NCI-H82 treated with DMSO at 0.1 percent for 48 hours (cell line): ENCODE results near the gene FGF18.

ENCODE experiments used
- DNase-seq: peaks from one replicate; lab custom pipeline; 2025; ENCODE audit not compliant: unreplicated experiment; lab: John Stamatoyannopoulos, UW

FGF18 gene

DNA sequence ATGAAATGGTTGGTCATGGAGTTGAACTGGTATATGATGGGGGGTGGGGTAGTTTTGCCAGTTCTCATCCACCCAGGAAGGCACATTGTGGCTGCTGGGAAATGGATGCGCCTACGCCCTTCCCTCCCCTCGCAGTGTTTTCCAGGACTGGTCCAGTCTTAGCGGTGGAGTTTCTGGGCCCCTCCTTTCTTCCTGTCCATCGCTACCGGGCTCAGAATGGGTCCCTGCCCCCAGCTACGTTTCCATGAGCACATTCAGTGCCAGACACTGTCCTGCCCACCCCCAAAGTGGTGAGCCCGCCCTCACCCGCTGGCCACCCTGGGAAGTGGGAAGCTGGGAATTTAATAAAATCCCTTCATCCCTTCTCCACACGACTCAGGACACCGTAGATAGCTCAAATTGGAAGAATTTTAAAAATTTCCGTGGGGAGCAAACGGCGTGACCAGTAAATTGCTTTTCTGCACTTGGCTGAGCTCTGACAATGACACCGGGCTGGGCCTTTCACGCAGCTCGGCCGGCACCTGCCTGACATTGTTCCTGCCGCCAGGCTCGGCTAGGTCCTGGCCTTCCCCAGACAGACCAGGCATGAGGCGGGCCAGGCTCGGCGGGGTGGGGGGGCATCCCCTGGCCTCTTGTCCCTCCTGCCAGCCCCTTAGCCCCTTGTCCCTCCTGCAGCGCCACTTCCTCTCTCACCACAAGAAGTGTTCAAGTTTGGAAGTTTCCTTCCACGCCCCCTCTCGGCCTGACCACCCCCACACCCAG, 3.6 kb downstream of the FGF18 start:
- no peak for DNase-seq

DNA sequence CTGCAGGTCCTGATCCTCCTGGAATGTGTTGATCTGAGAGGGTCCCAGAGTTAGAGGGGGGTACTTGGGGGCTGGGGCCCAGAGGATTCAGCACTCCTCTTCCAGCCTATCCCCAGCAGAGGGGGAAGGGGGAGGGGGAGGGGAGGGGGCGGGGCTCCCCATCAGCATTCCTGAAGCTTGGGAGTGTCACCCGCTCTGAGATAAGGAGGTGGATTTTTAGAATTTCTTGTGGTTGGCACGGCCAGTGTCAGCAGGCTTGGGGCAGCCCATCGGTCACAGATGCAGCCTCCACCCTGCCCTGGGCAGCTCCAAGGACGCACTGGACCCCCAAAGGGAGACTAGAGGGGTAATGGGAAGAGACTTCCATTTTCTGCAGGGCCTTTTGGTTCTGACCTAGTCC, 5.3 kb downstream of the FGF18 start:
- no peak for DNase-seq

DNA sequence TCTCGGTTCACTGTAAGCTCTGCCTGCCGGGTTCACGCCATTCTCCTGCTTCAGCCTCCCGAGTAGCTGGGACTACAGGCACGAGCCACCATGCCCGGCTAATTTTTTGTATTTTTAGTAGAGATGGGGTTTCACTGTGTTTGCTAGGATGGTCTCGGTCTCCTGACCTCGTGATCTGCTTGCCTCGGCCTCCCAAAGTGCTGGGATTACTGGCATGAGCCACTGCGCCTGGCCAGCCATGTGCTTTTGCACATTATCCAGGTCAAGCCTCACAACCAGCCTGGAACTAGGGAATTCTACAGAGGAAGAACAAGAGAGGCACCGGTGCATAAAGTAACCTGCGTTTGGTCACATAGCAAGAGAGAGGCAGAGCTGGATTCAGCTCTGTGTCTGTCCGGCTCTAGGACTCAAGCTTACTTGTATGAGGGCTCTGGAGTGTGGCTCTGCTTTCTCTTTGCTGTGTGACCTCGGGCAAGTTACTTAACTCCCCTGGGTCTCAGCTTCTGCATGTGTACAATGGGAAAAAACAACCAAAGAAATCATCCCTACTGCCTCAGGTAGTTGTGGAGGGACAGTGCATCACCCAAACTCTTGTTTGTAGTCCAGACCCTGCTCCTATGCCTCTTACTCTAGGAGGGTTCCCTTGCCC, 6.3 kb downstream of the FGF18 start:
- DNase-seq: no peak

DNA sequence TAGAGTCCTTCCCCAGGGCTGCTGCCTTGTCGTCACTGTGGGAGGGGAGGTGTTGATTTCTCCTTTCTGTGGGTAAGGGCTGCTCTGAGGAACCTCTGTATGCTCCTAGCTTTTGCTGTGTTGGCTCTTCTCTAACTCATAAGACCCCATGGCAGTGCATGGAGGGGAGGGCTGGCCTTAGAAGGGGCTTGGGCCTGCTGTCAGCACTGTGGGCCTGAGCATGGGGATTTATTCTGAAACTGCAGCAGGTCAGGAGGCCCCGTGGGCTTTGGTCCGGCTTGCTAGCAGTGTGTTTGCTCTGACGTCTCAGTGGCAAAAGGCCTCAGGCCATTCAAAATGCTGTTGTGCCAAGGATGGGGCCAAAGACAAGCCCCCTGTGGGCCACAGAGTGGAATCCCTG, 6.8 kb downstream of the FGF18 start:
- no peak for DNase-seq

DNA sequence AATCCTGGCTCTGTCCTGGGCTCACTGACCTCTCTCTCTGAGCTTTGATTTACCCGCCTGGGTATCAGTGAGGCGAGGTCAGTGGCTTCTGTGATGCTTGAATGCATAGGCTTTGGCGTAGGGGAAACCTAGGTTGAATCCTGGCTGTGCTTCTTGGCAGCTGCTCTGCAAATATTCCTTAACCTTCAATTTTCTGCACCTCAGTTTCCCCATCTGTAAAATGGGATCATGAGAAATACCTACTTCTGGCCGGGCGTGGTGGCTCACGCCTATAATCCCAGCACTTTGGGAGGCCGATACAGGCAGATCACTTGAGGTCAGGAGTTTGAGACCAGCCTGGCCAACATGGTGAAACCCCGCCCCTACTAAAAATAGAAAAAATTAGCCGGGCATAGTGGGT, 7.2 kb downstream of the FGF18 start:
- DNase-seq: no peak

DNA sequence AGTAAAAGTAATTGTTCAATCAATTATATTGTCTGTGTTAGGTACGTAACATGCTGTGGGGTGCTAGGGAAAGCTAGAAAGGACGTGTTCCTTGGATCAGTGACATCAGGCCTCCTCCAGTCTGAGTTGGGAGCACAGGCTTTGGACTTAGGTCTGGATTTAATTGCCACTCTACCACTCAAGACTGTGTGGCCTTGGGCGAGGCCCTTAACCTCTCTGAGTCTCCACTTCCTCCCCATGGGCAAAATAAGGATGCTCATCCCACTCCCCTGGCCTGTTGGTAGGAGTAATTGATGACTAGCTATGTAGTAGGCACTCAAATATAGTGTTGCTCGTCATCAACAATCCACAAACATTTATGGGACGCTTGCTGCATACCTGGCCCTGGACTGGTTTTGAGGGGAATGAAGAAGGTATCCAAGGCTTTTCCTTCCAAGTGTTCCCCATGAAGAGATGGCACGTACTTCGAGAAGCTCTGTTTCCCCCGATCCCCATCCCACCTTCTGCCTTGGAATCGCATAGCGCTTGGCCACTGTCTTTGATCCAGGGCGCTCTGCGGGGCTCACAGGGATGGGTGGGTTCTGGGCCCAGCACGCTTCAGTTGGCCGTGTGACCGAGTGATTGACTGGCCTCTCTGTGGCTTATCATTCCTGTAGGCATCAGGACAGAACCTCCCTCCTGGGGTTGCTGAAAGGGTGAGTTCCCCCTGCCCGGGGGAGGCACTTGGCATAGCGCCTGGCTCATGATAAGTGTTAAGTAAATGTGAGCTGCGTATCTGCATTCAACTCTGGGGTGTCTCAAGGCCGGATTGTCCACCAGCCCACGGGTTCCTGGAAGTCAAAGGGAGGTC, 8.1 kb downstream of the FGF18 start:
- no peak for DNase-seq

DNA sequence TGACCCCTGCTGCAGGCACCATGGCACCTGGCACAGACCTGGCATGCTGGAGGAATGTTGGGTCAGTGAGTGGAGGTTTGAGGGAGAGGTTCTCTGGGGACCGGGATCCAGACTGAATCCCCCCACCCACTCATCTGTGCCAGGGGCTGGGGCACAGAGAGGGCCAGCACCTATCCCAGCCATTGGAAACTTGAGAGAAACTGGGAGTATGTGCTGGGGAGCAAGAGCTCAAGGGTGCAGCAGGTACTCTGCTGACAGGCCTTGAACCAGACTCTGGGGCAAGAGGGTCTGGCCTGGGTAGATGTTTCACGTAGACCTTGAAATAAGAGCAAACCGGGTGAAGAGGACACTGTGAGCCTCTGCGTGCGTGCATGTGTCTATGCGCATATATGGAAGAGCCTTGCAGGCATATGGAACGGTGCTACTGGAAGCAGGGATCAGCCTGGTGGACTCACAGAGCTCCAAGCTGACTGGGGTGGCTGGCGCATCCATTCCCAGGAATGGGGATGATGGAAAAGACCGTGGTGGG, 8.8 kb downstream of the FGF18 start:
- no peak for DNase-seq

DNA sequence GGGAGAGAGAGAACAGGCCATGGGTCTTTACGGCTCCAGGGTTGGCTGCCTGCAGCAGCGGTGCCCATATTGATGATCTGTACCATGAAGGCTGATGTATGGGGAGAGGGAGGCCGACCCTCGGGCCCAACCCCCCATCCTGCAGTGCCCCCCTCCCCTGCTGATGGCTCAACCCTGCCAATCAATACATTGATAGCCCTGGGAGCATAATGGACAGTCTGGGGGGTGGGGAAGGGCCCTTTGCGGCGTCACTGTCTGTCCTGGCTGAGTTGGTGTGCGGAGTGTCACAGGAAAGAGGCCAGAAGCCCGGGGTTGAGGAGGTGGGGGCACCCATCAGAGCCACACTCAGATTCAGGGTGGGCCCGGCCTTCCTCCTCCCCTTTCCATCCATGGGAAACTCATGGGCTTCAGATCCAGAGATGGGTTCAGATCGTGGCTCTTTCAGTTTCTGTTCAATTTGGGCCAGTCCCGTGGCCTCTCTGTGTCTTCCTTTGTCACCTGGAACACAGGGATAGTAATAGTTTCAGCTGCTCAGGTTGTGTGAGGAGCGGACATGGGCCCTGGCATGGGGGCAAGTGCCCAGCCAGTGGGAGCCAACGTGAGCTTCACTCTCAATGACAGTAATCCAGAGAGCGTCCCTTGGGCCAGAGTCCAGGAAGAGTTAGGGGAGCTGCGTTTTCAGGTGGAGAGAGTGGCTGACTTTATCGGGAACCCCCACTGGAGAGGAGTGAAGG, 9.5 kb downstream of the FGF18 start:
- no peak for DNase-seq

DNA sequence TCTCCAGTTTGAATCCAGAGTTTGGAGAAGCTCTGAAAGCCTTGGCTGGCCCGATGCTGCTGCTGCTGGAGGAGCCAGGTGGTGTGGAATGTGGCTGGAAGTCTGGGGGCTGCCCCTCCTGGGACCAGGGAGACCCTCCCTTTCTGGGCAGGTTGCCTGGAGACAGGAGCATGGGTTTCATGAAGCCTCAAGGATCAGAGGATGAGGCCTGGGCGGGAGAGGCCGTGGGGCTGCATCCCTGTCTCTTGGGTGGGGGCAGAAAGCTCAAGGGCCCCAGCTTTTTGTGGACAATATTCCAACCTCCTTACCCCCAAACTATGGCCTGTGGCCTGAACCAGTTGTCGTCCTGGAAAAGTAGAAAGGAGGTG, 10.1 kb downstream of the FGF18 start:
- DNase-seq: no peak

DNA sequence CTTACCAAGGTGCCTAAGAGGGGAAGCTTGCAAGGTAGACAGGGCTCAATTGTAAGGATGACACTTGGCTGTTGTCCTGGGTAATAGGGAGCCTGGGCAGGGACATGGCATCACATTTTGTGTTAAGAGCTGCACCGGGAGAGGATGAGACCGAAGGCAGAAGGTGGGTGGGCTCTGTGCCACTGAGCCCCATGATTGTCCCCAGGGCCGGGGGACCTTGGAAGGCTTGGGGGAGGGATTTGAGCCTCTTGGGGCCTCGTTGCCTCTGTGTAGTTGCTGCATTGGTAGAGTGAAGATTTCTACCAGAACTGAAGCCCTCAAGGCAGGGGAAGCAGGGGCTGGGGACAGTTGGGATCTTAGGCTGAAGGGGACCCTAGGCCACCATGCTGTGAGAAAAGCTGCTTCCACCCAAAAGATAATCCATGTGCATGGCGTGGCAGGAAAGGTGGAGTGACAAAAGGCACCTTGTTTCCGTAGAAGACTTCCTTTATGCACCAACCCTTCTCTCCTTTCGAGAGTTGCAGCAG, 11.9 kb downstream of the FGF18 start:
- DNase-seq: no peak

DNA sequence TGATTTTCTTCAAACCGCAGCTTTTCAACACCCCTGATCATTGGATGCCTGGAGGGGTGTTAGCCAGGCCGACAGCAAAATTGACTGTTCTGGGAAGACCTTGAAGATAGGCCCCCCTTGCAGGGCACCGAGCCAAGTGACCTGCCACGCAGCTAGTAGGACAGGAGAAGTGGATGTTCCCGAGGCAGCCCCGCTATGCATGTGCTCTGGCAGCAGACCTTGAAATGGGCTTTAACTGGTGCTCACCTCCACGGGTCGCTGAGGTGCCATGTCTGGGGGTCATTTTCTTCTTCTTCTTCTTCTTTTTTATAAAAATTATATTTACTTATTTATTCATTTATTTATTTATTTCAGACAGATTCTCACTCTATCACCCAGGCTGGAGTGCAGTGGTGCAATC, 12.6 kb downstream of the FGF18 start:
- DNase-seq: no peak

DNA sequence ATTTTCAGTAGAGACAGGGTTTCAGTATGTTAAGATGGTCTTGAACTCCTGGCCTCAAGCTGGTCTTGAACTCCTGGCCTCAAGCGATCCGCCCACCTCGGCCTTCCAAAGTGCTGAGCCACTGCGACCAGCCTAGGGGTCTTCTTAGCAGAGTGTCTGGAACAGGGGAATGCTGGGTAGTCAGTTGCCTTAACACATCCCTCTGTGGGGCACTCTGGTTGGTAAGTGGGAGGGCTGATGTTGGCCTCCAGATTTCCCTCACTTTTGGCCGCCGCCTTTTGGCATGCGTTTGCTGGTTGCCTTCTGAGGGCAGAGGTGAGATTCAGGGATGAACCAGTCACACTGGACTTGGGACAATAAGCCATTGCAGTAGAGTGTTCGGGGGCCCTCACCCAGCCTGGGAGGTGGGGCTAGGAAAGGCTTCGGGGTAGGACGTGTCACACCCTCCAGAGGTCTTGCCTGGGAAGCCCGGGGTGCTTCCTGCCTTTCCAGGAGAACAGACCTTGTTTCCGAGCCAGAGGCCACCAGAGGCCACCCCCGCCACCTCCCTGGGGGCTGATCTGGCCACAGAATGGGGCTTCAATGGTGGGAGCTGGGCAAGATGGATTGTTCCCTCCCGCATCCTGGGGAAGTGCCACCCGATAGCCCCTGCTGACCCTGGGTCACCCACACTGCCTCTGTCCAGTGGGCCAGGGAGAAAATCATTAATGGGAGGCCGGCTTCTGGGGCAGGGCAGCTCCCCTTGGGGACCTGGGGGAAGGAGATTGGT, 13.3 kb downstream of the FGF18 start:
- DNase-seq: no peak

DNA sequence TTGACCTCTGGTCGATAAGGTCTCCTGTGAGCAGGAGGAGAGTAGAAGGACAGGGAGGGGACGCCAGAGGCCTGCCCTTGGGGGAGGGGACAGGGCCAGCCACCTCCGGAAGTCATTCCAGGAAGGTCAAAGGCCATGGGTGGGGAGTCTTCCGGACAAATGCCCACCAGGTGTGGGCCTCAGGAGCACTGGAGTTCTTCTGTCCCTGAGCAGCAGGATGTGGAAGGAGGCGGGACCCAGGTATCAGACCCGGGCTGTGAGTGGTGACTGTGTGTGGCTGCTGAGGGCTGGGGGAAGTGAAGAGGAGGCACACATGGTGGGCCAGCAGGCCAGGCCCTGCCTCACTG, 13.9 kb downstream of the FGF18 start:
- DNase-seq: no peak

DNA sequence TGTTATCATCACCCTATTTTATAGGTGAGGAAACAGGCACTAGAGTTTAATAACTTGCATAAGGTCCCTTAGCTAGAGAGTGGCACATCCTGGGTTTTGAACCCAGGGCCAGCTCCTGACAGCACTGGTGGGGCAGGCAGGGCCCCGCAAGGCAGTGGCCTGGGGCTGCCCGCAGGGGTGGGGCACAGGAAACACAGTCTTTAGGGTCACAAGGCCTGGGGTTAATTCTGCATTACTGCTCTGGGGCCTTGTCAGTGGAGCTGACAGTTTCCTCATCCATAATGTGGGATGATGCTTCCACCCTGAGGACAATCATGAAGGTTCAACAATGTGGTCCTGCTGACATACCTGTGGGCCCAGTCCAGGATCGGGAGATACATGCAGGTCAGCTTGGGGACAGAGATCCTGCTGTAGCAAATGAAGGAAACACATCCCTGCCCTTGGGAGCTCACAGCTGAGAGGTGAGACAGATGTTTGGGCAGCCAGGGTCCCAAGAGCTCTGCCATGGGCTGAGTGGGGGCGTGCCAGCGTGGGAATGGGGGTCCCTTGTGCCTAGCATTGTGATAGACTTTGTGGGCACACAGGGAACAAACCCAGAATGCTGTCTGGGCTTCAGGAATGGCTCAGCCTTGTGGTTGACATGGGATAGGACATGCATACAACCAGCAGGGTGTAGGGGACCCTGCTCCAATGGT, 14.7 kb downstream of the FGF18 start:
- no peak for DNase-seq

DNA sequence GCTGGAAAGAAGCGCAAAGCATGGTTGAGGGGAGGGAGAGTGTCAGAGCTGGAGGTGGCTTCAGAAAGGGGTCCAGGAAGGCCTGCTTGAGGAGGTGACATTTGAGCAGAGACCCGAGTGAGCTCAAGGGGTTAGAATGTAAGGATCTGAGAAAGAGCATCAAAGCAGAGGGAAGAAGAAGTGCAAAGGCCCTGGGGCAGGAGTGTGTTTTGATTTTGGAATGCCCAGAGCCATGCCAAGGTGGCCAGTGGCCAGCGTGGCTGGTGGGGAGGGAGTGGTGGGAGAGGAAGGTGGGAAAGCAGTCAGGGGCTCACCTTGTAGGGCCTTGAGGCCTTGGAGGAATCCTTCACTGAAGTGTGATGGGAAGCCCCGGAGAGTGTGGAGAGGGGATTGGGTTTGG, 15.4 kb downstream of the FGF18 start:
- DNase-seq: no peak

DNA sequence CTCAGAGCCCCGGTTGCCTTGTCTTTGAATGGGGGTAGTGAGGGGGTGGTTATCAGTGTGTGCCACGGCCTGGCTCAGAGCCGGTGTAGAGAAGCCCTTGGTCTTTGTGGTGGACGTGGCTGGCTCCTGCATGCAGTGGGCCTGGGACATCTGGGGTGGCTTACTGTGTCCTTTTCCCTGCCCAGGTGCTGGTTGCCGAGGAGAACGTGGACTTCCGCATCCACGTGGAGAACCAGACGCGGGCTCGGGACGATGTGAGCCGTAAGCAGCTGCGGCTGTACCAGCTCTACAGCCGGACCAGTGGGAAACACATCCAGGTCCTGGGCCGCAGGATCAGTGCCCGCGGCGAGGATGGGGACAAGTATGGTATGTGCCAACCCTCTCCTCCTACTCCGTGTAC, 16.5 kb downstream of the FGF18 start:
- no peak for DNase-seq

DNA sequence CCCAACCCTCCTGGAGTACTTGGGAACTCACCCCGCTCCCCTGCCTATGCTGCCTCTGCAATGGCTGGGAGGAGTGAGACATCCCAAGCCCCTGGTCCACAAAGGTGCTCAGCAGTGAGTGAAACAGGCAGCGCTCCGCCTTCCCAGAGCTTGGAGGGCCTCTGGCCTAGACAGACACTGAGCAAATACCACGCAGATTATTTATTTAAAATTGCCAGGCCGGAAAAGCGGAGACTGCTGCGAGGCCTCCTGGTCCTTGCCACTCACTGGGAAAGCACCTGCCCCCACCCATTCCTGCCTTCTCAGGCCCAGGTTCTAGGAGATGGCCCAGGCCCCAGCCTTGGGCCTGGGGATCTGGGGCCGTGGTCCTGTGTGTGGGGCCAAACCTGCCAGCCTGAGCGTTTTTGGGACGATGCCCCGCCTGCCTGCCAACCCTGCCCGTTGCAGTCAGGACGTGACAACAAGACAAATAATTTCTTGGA, 17.4 kb downstream of the FGF18 start:
- DNase-seq: no peak

DNA sequence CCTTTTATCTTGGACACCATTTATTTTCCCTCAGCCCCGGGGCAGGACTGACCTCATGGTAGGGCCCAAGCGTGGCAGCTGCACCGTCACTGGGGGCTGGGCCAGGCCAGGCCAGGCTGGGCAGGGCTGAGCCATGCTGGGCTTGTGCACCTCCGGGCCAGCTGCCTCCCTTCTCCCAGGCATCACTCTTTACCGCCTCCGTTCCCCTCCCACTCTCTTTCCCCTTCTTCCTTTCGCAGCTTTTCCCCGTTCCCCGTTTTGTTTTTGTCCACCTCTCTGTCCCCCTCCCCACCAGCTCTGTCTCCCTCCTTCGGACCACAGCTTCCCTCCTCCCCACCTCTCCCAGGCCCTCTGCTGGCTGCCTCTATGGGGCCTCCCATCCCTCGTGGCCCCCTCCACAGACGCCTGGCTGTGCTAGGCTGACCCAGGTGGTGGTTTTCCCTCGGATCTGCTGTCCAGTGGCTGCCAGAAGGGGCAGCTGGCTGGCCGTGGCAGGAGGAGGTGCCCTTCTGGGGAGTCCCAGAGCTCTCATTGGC, 17.9 kb downstream of the FGF18 start:
- no peak for DNase-seq

DNA sequence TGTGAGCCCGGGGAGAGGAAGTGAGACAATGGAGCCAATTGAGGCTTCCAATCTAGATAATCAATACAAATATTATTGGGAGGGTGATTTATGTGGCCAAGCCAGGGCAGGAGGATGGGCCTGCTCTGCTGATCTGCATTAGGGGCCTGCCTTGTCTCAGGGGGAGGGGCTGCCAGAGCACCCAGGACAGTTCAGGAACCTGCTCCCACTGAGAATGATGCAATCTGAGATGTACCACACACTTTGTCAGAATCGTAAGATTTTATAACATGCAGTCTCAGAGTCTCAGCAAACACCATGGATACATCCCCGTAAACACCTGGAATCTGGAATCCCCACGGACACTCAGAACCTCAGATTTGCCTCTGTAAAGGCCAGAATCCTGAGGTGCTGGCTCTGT, 19.3 kb downstream of the FGF18 start:
- DNase-seq: no peak
